Measurements from ENCODE around the gene IGSF9B.

DNA sequence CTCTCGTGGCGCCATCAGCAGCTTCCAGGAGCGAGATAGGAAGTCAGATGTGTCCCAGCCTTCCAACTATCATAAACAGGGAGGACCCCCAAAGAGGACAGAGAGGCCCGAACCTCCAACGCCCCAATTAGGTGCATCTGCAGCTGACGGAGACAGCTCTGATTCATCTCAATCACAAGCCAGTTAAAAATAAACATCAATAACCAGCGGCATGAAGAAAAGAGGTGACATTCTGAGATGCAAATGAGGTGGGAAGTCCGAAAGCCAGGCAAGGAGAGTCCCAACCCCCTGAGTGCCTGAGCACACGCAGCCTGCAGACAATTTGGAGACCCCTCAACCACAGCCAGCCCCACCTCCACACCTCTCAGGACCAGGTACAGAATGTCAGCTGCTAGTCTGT lies 28.1 kb upstream of the IGSF9B start:
- TF ChIP-seq, protein P1, sequence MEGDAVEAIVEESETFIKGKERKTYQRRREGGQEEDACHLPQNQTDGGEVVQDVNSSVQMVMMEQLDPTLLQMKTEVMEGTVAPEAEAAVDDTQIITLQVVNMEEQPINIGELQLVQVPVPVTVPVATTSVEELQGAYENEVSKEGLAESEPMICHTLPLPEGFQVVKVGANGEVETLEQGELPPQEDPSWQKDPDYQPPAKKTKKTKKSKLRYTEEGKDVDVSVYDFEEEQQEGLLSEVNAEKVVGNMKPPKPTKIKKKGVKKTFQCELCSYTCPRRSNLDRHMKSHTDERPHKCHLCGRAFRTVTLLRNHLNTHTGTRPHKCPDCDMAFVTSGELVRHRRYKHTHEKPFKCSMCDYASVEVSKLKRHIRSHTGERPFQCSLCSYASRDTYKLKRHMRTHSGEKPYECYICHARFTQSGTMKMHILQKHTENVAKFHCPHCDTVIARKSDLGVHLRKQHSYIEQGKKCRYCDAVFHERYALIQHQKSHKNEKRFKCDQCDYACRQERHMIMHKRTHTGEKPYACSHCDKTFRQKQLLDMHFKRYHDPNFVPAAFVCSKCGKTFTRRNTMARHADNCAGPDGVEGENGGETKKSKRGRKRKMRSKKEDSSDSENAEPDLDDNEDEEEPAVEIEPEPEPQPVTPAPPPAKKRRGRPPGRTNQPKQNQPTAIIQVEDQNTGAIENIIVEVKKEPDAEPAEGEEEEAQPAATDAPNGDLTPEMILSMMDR (IDR thresholded peaks at IDR 0.05): no peak
- TF ChIP-seq POLR2A (IDR thresholded peaks at IDR 0.05): no peak

All from gastroesophageal sphincter (tissue), 3 donors.